Measurements from ENCODE around the gene MORN1.

GRCh38 chr1:2323451-2323974 is 67.8 kb downstream of the MORN1 start:
- TF ChIP-seq CTCF (IDR thresholded peaks at IDR 0.05; ENCODE audit: poor library complexity) (no peak), EZH2phosphoT487 (IDR thresholded peaks at IDR 0.05; ENCODE audit: low read depth, severe bottlenecking, unreplicated experiment) (no peak), EZH2 (IDR thresholded peaks at IDR 0.05; ENCODE audit: borderline replicate concordance) (no peak)

All from hepatocyte (in vitro differentiated cells).